ENCODE measurements around the gene FAM20C. TPM values are rescaled to one million over a fixed set of nuclear protein-coding genes. Genes with fewer than 3 reads are reported as not detected.
A peak's percentile ranks its signal among the peaks of the same experiment; 100 is the strongest.

Gene FAM20C
- total RNA-seq, 1 donor from 2014 or later: 10.0 TPM

GRCh38 chr7:190196-190595 is 2.2 kb upstream of the FAM20C start:
- Histone ChIP-seq H2AFZ (ENCODE audit: low read depth, low read length) (no peak overlapping the region), H3K4me2 (ENCODE audit: low read length) (no peak overlapping the region), H3K4me3 (ENCODE audit: insufficient read depth, low read depth, low read length) (no peak overlapping the region), H3K9me3 (ENCODE audit: insufficient read depth, low read depth, low read length) (no peaks in the 10 kb centered on the region), H3K4me1 (ENCODE audit: insufficient read depth, low read length) (peaks cover 20% of the 10 kb centered on the region), H3K36me3 (ENCODE audit: insufficient read depth, low read length) (no peaks in the 10 kb centered on the region), H3K9ac (ENCODE audit: low read length) (no peak overlapping the region), H3K79me2 (ENCODE audit: insufficient read depth, low read length) (peaks cover 28% of the 10 kb centered on the region), H4K20me1 (ENCODE audit: insufficient read depth, low read length) (peaks cover 23% of the 10 kb centered on the region), H3K27ac (ENCODE audit: low read depth, low read length) (no peak overlapping the region), H3K27me3 (ENCODE audit: insufficient read depth, low read length) (no peaks in the 10 kb centered on the region)
- Mint-ChIP-seq H3K36me3 (ENCODE audit: low read depth, unreplicated experiment) (no peaks in the 10 kb centered on the region), H3K9me3 (ENCODE audit: unreplicated experiment) (peaks cover 3% of the 10 kb centered on the region), H3K27ac (ENCODE audit: unreplicated experiment) (no peak overlapping the region), H3K4me1 (ENCODE audit: low read depth, unreplicated experiment) (peaks cover 10% of the 10 kb centered on the region), H3K4me3 (ENCODE audit: unreplicated experiment) (no peak overlapping the region), H3K27me3 (ENCODE audit: low read depth, unreplicated experiment) (peaks cover 56% of the 10 kb centered on the region)
- DNase-seq (ENCODE audit: low read depth) (no peak), FAIRE-seq (no peak)
- TF ChIP-seq CTCF (IDR thresholded peaks at IDR 0.05; ENCODE audit: insufficient read depth, low read depth, low read length) (no peak), EZH2 (IDR thresholded peaks at IDR 0.05; ENCODE audit: insufficient read depth, low read length) (no peak)

GRCh38 chr7:191105-191980 is 1.0 kb upstream of the FAM20C start:
- peak overlapping the region; percentile 90 for H3K4me3 Mint-ChIP-seq (ENCODE audit: unreplicated experiment)
- FAIRE-seq: peak; percentile 84
- Histone ChIP-seq H3K4me2 (ENCODE audit: low read length) (peak overlapping the region; percentile 99), H4K20me1 (ENCODE audit: insufficient read depth, low read length) (peaks cover 34% of the 10 kb centered on the region), H3K4me1 (ENCODE audit: insufficient read depth, low read length) (peaks cover 31% of the 10 kb centered on the region), H3K27me3 (ENCODE audit: insufficient read depth, low read length) (no peaks in the 10 kb centered on the region), H3K9ac (ENCODE audit: low read length) (peak overlapping the region; percentile 26), H2AFZ (ENCODE audit: low read depth, low read length) (peak overlapping the region; percentile 50), H3K4me3 (ENCODE audit: insufficient read depth, low read depth, low read length) (peak overlapping the region; percentile 59), H3K9me3 (ENCODE audit: insufficient read depth, low read depth, low read length) (no peaks in the 10 kb centered on the region), H3K27ac (ENCODE audit: low read depth, low read length) (peak overlapping the region; percentile 47), H3K36me3 (ENCODE audit: insufficient read depth, low read length) (peaks cover 9% of the 10 kb centered on the region), H3K79me2 (ENCODE audit: insufficient read depth, low read length) (peaks cover 39% of the 10 kb centered on the region)
- no peaks in the 10 kb centered on the region for H3K36me3 Mint-ChIP-seq (ENCODE audit: low read depth, unreplicated experiment)
- peaks cover 56% of the 10 kb centered on the region for H3K27me3 Mint-ChIP-seq (ENCODE audit: low read depth, unreplicated experiment)
- H3K27ac Mint-ChIP-seq (ENCODE audit: unreplicated experiment): peak overlapping the region; percentile 94
- DNase-seq (ENCODE audit: low read depth): peak; percentile 93
- peaks cover 10% of the 10 kb centered on the region for H3K4me1 Mint-ChIP-seq (ENCODE audit: low read depth, unreplicated experiment)
- no peaks in the 10 kb centered on the region for H3K9me3 Mint-ChIP-seq (ENCODE audit: unreplicated experiment)
- no peak for TF ChIP-seq CTCF (IDR thresholded peaks at IDR 0.05; ENCODE audit: insufficient read depth, low read depth, low read length)
- no peak for TF ChIP-seq EZH2 (IDR thresholded peaks at IDR 0.05; ENCODE audit: insufficient read depth, low read length)

All from astrocyte (in vitro differentiated cells and primary cell).